ENCODE results near the gene NFYB.
A peak's percentile ranks its signal among the peaks of the same experiment; 100 is the strongest.
"Not testable (repeated sequence)": the region's sequence is repeated elsewhere in the genome, so short reads cannot be mapped to it uniquely, and the experiment has no call there.

NFYB gene

DNA sequence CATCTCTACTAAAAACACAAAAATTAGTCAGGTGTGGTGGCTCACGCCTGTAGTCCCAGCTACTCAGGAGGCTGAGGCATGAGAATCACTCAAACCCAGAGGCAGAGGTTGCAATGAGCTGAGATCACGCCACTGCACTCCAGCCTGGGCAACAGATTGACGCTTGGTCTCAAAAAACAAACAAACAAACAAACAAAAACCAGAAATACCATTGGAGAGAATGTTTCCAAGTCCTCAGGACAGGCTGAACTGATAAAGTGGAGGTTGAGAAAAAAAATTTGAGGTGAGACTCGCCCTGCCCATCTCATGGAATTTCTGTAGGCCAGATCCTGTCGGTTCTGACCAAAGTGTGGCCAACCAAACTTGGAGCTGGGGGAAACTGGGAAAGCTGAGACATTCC is 30.6 kb upstream of the NFYB start:
- Mint-ChIP-seq H3K27ac (no peak overlapping the region), H3K4me3 (no peak overlapping the region), H3K27me3 (peaks cover 0 to 15% of the 10 kb centered on the region in 2 donors), H3K9me3 (no peaks in the 10 kb centered on the region), H3K36me3 (no peaks in the 10 kb centered on the region), H3K4me1 (no peaks in the 10 kb centered on the region)
- ATAC-seq (replicated peaks) (no peak), DNase-seq (no peak)

DNA sequence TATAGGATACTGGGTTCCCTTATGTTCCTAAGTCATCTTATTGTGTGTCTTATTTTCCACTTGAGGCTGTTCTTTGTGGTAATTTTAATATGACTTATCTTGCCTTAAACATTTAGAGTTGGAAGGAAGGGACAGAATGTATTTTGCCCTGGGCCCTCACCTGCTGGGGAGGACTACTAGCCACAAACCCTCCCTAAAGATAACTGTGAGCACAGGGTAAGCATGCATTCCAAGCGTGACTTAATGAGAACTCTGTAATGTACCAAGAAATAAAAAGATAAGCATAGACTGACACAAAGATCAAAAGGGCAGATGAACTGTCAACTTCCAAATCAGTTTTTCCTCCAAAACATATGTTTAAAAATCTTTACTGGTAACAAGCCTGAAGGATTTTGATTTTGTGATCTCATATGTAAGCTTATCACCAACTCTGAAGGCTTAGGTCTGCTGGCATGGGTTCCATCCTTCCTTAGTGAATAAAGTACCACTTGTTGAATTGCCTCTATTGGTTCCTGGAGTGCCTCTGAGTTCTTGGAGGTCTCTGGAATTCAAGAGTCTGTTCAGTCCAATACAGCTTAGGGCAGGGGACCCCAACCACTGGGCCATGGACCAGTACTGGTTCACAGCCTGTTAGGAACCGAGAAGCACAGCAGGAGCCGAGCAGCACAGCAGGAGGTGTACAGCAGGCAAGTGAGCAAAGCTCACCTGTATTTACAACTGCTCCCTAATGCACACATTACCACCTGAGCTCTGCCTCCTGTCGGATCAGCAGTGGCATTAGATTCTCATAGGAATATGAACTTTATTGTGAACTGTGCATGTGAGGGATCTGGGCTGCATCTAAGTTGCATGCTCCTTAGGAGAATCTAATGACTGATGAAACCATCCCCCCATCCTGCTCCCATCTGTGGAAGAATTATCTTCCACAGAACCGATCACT is 29.8 kb upstream of the NFYB start:
- Mint-ChIP-seq H3K4me1 (no peaks in the 10 kb centered on the region), H3K4me3 (no peak overlapping the region), H3K9me3 (no peaks in the 10 kb centered on the region), H3K27me3 (peaks cover 0 to 15% of the 10 kb centered on the region in 2 donors), H3K36me3 (no peaks in the 10 kb centered on the region), H3K27ac (no peak overlapping the region)
- DNase-seq, result no peak
- ATAC-seq (replicated peaks), result no peak

DNA sequence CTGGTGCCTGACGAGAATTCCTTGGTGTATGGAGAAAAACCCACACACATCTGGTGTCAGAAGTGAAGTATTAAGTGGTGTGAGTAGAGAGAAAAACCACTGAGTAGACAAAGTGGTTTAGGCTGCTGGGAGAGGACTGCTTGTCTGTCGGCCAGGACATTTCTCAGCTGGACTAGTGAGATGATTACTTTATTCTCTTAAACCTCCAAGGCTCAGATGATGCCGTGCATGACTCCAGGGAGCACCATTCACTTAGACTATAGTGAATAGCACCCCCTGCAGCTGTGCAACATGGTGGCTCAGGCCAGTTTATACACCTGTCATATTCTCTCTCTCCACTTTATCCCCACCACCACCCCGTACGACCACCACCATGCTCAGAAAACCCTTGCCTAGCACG is 28.5 kb upstream of the NFYB start:
- H3K36me3 Mint-ChIP-seq, result no peaks in the 10 kb centered on the region
- no peak overlapping the region for H3K4me3 Mint-ChIP-seq
- no peaks in the 10 kb centered on the region for H3K9me3 Mint-ChIP-seq
- no peaks in the 10 kb centered on the region for H3K4me1 Mint-ChIP-seq
- DNase-seq, result no peak
- H3K27ac Mint-ChIP-seq, result no peak overlapping the region
- ATAC-seq (replicated peaks), result no peak
- peaks cover 4 to 15% of the 10 kb centered on the region in 2 donors for H3K27me3 Mint-ChIP-seq

DNA sequence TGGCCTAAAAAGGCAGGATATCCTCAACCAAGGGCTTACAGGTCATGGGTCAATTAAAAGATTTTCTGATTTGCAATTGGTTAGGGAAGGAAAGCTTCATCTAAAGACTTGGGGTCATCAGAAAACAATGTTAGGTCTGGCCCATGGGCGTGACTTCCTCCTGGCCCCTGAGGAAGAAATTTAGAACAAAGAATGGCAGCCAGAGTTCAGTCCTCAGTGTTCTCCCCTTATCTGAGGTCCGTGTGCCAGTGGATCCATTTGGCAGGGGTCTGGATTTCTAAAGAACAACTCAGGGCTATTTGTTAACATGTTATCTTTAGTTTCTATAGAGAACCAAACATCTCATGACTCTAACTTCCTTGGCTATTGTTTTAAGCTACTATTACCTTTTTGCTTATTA is 27.8 kb upstream of the NFYB start:
- Mint-ChIP-seq H3K4me3 (no peak overlapping the region), H3K4me1 (no peaks in the 10 kb centered on the region), H3K27ac (no peak overlapping the region), H3K9me3 (no peaks in the 10 kb centered on the region), H3K36me3 (no peaks in the 10 kb centered on the region), H3K27me3 (peaks cover 4 to 15% of the 10 kb centered on the region in 2 donors)
- DNase-seq (no peak), ATAC-seq (replicated peaks) (no peak)

DNA sequence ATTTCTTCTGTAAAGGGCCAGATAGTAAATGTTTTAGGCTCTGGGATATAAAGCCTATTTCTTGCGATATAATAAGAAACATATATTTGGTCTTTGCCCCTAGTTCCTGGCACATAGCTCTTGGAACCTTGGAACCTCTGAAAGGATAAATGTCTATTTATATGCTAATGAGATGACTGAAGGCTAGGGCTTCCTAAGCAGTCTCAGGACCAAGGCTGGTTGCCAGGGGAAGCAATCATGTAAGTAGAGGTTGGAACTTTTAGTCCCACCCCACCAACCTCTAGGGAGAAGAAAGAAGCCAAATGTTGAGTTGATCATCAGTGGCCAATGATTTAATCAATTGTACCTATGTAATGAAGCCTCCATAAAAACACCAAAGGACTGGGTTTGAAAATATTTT is 26.6 kb upstream of the NFYB start:
- DNase-seq, result no peak
- Mint-ChIP-seq H3K4me1 (no peaks in the 10 kb centered on the region), H3K27me3 (peaks cover 4 to 9% of the 10 kb centered on the region in 2 donors), H3K27ac (no peak overlapping the region), H3K4me3 (no peak overlapping the region), H3K9me3 (no peaks in the 10 kb centered on the region), H3K36me3 (no peaks in the 10 kb centered on the region)
- ATAC-seq (replicated peaks), result no peak

DNA sequence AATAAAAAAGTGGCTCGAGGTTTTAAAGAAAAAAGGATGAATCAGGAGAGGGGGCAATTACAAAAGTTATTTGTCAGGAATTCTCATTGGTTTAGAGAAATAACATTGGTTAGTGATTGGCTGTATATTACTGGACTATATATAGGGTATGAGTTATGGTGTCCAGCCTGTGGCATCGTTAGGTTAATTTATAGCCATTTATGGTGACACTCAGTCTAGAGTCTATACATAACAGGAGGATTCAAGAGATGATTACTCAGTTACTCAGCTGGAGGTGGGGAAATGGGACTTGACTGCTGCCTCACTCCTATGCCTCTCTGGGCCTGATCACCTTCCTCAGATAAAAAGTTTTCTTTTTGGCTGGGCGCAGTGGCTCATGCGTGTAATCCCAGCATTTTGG is 25.6 kb upstream of the NFYB start:
- Mint-ChIP-seq H3K27ac (no peak overlapping the region), H3K9me3 (no peaks in the 10 kb centered on the region), H3K4me1 (no peaks in the 10 kb centered on the region), H3K4me3 (no peak overlapping the region), H3K27me3 (peaks cover 6 to 8% of the 10 kb centered on the region in 2 donors), H3K36me3 (no peaks in the 10 kb centered on the region)
- DNase-seq (no peak), ATAC-seq (replicated peaks) (no peak)

DNA sequence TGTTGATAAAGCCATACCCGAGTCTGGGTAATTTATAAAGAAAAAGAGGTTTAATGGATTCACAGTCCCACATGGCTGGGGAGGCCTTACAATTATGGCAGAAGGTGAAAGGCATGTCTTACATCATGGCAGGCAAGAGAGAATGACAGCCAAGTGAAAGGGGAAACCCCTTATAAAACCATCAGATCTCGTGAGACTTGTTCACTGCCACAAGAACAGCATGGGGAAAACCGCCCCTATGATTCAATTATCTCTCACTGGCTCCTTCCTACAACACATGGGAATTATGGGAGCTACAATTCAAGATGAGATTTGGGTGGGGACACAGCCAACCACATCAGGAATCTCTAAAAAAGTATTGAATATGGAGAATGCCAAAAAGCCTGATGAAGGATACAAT is 25.0 kb upstream of the NFYB start:
- not testable (repeated sequence) for H3K27me3 Mint-ChIP-seq; ATAC-seq (replicated peaks); H3K4me1 Mint-ChIP-seq

DNA sequence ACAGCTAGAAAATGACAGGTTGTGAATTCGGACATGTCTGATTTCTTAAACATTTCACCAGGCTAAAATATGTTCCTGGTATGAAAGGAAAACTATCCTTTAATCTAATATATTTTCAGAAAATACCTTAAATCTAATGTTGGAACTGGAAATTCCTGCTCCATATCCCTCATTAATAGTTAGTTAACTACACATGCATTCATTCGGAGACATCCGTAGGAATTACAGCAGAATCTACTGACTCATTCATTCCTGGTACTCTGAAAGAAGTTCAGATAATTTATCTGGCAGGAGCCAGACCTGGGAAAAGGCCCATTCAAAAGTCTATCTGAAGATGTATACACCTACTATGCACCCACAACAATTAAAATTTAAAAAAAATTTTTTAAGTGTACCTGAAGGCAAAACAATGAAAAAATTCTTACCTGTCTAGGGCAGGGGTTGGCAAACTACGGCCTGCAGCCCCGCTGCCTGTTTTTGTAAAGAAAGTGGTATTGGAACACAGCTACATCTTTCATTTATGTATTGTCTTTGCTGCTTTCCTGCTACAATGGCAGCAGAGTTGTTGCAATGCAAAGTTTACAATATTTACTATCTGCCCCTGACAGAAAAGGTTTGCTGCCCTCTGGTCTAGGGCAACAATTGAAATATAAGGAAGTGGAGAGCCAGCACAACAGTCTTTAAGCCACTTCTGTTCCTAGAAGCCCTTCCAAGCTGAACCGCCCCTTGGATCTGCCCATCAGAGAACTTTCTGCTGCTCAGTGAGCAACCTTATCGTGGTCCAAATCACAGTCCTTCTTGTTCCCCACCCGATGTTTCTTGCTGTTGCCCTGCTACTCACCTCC is 17.9 kb upstream of the NFYB start:
- Mint-ChIP-seq H3K27ac (no peak overlapping the region), H3K4me3 (no peak overlapping the region), H3K4me1 (peaks cover 8 to 10% of the 10 kb centered on the region in 2 donors), H3K36me3 (no peaks in the 10 kb centered on the region), H3K9me3 (no peaks in the 10 kb centered on the region), H3K27me3 (peaks cover 0 to 4% of the 10 kb centered on the region in 2 donors)
- DNase-seq (no peak), ATAC-seq (replicated peaks) (no peak)

More for the DNA sequence above, 25.0 kb upstream of the NFYB start:
- not testable (repeated sequence) for H3K27ac Mint-ChIP-seq, DNase-seq, H3K36me3 Mint-ChIP-seq, H3K4me3 Mint-ChIP-seq, H3K9me3 Mint-ChIP-seq

DNA sequence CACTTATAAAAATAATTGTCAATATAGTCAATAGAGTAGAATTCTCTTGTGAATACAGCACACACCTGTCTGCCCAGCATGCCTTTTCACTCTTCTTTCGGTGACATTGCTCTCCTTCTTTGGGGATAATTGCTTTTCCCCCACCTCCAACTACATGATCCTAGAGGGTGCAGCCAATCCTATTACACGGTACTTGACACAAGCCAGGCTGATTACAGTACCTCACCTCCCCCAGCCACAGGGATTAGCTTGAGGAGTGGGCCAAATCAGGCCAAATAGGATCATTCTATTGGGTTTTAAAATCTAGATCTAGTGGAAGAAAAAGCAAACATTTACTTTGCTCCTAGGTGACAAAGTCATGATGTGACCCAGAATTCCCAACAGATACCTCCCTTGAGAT is 16.8 kb upstream of the NFYB start:
- Mint-ChIP-seq H3K27ac (no peak overlapping the region), H3K27me3 (peaks cover under 1 to 12% of the 10 kb centered on the region in 2 donors), H3K4me1 (peaks cover 8 to 10% of the 10 kb centered on the region in 2 donors), H3K36me3 (no peaks in the 10 kb centered on the region), H3K4me3 (no peak overlapping the region), H3K9me3 (no peaks in the 10 kb centered on the region)
- DNase-seq (no peak), ATAC-seq (replicated peaks) (no peak)

DNA sequence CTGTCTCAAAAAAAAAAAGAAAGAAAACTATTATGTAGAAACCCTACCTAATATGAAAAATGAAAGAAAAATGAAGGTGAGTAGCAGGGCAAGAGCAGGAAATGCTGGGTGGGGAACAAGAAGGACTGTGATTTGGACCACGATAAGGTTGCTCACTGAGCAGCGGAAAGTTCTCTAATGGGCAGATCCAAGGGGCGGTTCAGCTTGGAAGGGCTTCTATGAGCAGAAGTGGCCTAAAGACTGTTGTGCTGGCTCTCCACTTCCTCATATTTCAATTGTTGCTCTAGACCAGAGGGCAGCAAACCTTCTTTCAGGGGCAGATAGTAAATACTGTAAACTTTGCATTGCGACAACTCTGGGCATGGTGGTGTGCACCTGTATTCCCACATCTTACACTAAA is 16.3 kb upstream of the NFYB start:
- H3K9me3 Mint-ChIP-seq, result no peaks in the 10 kb centered on the region
- DNase-seq, result no peak
- peak; percentile 71 to 81 for ATAC-seq (replicated peaks)
- no peak overlapping the region for H3K27ac Mint-ChIP-seq
- no peaks in the 10 kb centered on the region for H3K36me3 Mint-ChIP-seq
- H3K4me1 Mint-ChIP-seq, result peaks cover 8 to 10% of the 10 kb centered on the region in 2 donors
- H3K4me3 Mint-ChIP-seq, result no peak overlapping the region
- H3K27me3 Mint-ChIP-seq, result peaks cover 6 to 15% of the 10 kb centered on the region in 2 donors

DNA sequence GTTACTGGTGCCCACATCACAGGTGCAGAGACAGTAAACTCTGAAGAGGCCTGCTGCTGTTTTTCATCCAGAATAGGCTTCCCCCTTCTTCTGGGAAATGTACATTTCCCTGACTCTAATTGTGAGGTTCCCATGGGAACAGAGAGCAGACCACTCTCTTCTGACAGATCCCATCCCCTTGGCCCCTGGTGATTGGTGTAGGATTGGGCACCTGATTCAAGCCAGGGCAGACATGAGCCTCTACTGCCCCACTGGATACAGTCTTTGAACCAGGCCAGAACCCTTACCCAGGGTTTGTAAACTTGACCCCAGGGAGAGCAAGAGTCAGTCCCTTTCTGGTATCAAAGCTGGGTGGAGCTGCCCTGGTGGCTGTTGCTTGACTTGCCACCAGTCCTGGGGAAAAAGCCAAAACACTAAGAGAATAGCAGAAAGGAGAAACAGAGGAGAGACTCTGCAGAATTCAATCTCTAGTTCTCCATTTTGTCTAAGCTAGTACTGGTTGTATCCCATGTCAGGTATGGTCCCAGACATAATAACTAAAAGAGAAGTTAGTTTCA is 14.8 kb upstream of the NFYB start:
- DNase-seq, result no peak
- Mint-ChIP-seq H3K4me1 (peaks cover 8 to 10% of the 10 kb centered on the region in 2 donors), H3K4me3 (no peak overlapping the region), H3K27me3 (peaks cover 18 to 21% of the 10 kb centered on the region in 2 donors), H3K36me3 (no peaks in the 10 kb centered on the region), H3K9me3 (no peaks in the 10 kb centered on the region), H3K27ac (peak overlapping the region; percentile 73)
- ATAC-seq (replicated peaks), result no peak

DNA sequence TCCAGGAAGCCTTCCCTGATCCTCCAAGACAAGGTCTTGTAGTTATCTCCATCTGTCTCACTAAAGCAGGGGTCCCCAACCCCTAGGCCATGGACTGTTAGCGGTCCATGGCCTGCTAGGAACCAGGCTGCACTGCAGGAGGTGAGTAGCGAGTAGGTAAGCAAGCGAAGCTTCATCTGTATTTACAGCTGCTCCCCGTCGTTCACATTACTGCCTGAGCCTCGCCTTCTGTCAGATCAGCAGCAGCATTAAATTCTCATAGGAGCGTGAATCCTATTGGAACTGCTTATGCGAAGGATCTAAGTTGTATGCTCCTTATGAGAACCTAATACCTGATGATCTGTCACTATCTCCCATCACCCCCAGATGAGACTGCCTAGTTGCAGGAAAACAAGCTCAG is 12.4 kb upstream of the NFYB start:
- H3K36me3 Mint-ChIP-seq, result peaks cover 0 to 3% of the 10 kb centered on the region in 2 donors
- H3K9me3 Mint-ChIP-seq, result peaks cover 3 to 4% of the 10 kb centered on the region in 2 donors
- no peak overlapping the region for H3K4me3 Mint-ChIP-seq
- H3K27ac Mint-ChIP-seq, result no peak overlapping the region
- no peak for ATAC-seq (replicated peaks)
- H3K4me1 Mint-ChIP-seq, result peaks cover 8 to 10% of the 10 kb centered on the region in 2 donors
- H3K27me3 Mint-ChIP-seq, result peaks cover 21 to 27% of the 10 kb centered on the region in 2 donors
- no peak for DNase-seq

DNA sequence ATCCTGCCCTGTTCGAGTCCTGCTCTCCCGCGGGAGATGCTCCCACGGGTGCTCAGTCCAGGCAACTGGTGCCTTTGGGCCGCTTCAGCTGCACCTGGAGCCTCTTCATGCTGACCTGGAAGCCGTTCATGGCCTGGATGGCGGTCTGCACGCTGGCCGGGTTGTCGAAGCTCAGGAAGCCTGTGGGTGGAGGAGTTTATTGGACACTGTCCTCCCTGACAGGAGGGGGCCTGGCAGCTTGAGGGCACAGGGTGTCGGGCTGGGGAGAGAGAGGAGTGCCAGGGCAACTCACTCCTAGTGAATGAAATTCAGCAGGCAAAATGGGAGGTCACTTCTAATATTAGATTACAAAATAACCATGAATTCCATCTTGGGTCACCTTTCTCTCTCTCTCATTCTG is 9.3 kb upstream of the NFYB start:
- peaks cover 3 to 7% of the 10 kb centered on the region in 2 donors for H3K9me3 Mint-ChIP-seq
- H3K27ac Mint-ChIP-seq, result no peak overlapping the region
- no peak overlapping the region for H3K4me3 Mint-ChIP-seq
- ATAC-seq (replicated peaks), result no peak
- H3K4me1 Mint-ChIP-seq, result no peaks in the 10 kb centered on the region
- peaks cover 0 to 6% of the 10 kb centered on the region in 2 donors for H3K36me3 Mint-ChIP-seq
- peaks cover 26 to 27% of the 10 kb centered on the region in 2 donors for H3K27me3 Mint-ChIP-seq
- no peak for DNase-seq

DNA sequence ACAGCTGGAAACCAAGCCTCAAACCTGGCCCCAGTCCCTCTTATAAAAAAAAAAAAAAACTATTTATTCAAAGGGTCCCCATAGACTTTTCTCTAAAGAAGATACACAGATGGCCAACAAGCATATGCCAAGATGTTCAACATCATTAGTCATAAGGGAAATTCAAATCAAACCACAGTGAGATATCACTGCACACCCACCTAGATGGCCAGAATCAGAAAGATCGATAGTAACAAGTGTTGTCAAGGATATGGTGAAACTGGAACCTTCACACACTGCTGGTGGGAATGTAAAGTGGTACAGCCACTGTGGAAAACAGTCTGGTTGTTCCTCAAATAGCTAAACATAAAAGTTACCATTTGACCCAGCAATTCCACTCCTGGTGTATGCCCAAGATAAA is 5.9 kb upstream of the NFYB start:
- Mint-ChIP-seq H3K4me3 (no peak overlapping the region), H3K27me3 (peaks cover 12 to 18% of the 10 kb centered on the region in 2 donors), H3K27ac (no peak overlapping the region), H3K4me1 (no peaks in the 10 kb centered on the region), H3K36me3 (peaks cover 0 to 6% of the 10 kb centered on the region in 2 donors), H3K9me3 (peaks cover 3 to 7% of the 10 kb centered on the region in 2 donors)
- ATAC-seq (replicated peaks) (no peak), DNase-seq (no peak)

Measured in stimulated activated naive B cell treated with anti-CD40 and anti-IgM and Interleukin-4, amounts not matched to agents 10 μg/mL and 1 μg/mL and 100 μg/mL, for 72 hours (primary cell).